ENCODE measurements around the gene MYCN. TPM values are rescaled to one million over a fixed set of nuclear protein-coding genes. Genes with fewer than 3 reads are reported as not detected.

Gene MYCN
- total and polyA plus RNA-seq, 2 of the 13 experiments (the other 11 are each of a cell fraction or from before 2014, with no cell fraction given) = not detected

- TF ChIP-seq CBFB (CRISPR knock-in tag; IDR thresholded peaks at IDR 0.05) (no peak), NR2F1 (CRISPR knock-in tag; IDR thresholded peaks at IDR 0.05) (no peak)
These were observed 24.7 kb downstream of the MYCN start (continued) for GRCh38 chr2:15964936-15965563.

DNA sequence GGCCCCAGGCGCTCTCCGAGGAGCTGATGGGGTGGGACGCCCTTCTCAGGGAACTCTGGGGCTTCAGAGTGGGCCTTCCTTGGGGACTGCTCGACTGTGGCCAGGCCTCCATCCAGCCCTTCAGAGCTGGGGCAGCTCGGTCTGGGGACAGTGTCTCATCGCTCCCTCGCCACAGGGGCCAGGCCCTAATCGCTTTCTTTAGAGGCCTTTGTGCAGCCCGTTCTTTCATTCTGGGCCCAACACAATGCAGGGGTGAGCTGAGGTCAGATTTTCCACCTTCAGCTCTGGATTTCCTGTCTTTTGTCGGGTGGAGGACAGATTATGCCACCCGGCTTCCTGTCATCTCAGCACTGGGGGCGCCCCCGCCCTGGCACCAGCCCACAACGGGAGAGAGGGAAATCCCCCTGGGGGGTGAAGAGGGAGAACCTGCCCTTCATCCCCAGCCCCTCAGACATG is 25.2 kb downstream of the MYCN start:
- Histone ChIP-seq H3K9me3 (ENCODE audit: low read length) (no peaks in the 10 kb centered on the region), H4K20me1 (ENCODE audit: insufficient read depth, low read length) (no peaks in the 10 kb centered on the region), H3K27me3 (ENCODE audit: control insufficient read depth in 1 of 2, insufficient read depth in 2 of 2, low read length in 2 of 2) (no peaks in the 10 kb centered on the region), H3K27ac (ENCODE audit: extremely low read length, insufficient read depth, low read length) (no peak overlapping the region), H3K79me2 (ENCODE audit: insufficient read depth, low read length) (no peaks in the 10 kb centered on the region), H3K4me3 (replicated peaks in 1 of 3; ENCODE audit: insufficient read depth in 1 of 3, low read depth in 2 of 3, low read length in 3 of 3) (no peak overlapping the region), H2AFZ (ENCODE audit: low read length) (no peak overlapping the region), H3K36me3 (replicated peaks in 1 of 2; ENCODE audit: control insufficient read depth in 1 of 2, insufficient read depth in 2 of 2, low read length in 2 of 2) (no peaks in the 10 kb centered on the region), H3K4me2 (ENCODE audit: low read depth, low read length) (no peak overlapping the region), H3K4me1 (ENCODE audit: insufficient read depth, low read length) (no peaks in the 10 kb centered on the region), H3K9ac (ENCODE audit: insufficient read depth, low read depth, low read length) (no peak overlapping the region)
- FAIRE-seq (no peak), ATAC-seq (peak; percentile 31; the same call in 1 of the 3 replicates), DNase-seq (ENCODE audit: low spot score) (no peak)
- WGBS (ENCODE audit: low lambda C conversion rate) = 29% methylated on average over 7 of the region's 14 CpGs
- in situ Hi-C loops (cut with HindIII; ENCODE audit: extremely low pct_ligation_motif_present, low pct_unique_long_range_greater_than_20kb) = no loop called here
- ChIA-PET POLR2A (no interaction called here), CTCF (ENCODE audit: low intra/inter-chr PET ratio, low total read pairs) (no interaction called here)
- intact Hi-C loops (cut with micrococcal nuclease; ENCODE audit: unreplicated experiment) = no loop called here
- no TSS peak for BruUV-seq (replicated peaks)
- TF ChIP-seq MTF2 (CRISPR knock-in tag; IDR thresholded peaks at IDR 0.05; ENCODE audit: borderline replicate concordance) (no peak), CHCHD3 (CRISPR knock-in tag; IDR thresholded peaks at IDR 0.05) (no peak), GLI4 (CRISPR knock-in tag; IDR thresholded peaks at IDR 0.05; ENCODE audit: borderline replicate concordance) (no peak), ZNF234 (CRISPR knock-in tag; conservative IDR thresholded peaks at IDR 0.05) (no peak), PHF5A (CRISPR knock-in tag; IDR thresholded peaks at IDR 0.05; ENCODE audit: low read depth, unreplicated experiment) (no peak), ZBTB8A (CRISPR knock-in tag; IDR thresholded peaks at IDR 0.05; ENCODE audit: borderline replicate concordance, low read depth) (no peak), ZNF598 (CRISPR knock-in tag; IDR thresholded peaks at IDR 0.05; ENCODE audit: borderline replicate concordance) (no peak), HDAC6 (IDR thresholded peaks at IDR 0.05; ENCODE audit: low read depth, low read length) (no peak), U2AF1 (optimal IDR thresholded peaks at IDR 0.05; ENCODE audit: low read depth, low read length) (no peak), ZSCAN12 (CRISPR knock-in tag; IDR thresholded peaks at IDR 0.05) (no peak), ELK4 (CRISPR knock-in tag; IDR thresholded peaks at IDR 0.05; ENCODE audit: borderline replicate concordance) (no peak), ZNF256 (CRISPR knock-in tag; conservative IDR thresholded peaks at IDR 0.05) (no peak), ZNF496 (CRISPR knock-in tag; IDR thresholded peaks at IDR 0.05; ENCODE audit: insufficient replicate concordance) (no peak)
- TF ChIP-seq, protein P1, sequence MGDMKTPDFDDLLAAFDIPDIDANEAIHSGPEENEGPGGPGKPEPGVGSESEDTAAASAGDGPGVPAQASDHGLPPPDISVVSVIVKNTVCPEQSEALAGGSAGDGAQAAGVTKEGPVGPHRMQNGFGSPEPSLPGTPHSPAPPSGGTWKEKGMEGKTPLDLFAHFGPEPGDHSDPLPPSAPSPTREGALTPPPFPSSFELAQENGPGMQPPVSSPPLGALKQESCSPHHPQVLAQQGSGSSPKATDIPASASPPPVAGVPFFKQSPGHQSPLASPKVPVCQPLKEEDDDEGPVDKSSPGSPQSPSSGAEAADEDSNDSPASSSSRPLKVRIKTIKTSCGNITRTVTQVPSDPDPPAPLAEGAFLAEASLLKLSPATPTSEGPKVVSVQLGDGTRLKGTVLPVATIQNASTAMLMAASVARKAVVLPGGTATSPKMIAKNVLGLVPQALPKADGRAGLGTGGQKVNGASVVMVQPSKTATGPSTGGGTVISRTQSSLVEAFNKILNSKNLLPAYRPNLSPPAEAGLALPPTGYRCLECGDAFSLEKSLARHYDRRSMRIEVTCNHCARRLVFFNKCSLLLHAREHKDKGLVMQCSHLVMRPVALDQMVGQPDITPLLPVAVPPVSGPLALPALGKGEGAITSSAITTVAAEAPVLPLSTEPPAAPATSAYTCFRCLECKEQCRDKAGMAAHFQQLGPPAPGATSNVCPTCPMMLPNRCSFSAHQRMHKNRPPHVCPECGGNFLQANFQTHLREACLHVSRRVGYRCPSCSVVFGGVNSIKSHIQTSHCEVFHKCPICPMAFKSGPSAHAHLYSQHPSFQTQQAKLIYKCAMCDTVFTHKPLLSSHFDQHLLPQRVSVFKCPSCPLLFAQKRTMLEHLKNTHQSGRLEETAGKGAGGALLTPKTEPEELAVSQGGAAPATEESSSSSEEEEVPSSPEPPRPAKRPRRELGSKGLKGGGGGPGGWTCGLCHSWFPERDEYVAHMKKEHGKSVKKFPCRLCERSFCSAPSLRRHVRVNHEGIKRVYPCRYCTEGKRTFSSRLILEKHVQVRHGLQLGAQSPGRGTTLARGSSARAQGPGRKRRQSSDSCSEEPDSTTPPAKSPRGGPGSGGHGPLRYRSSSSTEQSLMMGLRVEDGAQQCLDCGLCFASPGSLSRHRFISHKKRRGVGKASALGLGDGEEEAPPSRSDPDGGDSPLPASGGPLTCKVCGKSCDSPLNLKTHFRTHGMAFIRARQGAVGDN (CRISPR knock-in tag; IDR thresholded peaks at IDR 0.05) = no peak
- TF ChIP-seq, protein P2, sequence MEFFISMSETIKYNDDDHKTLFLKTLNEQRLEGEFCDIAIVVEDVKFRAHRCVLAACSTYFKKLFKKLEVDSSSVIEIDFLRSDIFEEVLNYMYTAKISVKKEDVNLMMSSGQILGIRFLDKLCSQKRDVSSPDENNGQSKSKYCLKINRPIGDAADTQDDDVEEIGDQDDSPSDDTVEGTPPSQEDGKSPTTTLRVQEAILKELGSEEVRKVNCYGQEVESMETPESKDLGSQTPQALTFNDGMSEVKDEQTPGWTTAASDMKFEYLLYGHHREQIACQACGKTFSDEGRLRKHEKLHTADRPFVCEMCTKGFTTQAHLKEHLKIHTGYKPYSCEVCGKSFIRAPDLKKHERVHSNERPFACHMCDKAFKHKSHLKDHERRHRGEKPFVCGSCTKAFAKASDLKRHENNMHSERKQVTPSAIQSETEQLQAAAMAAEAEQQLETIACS (CRISPR knock-in tag; IDR thresholded peaks at IDR 0.05) = no peak

Data from HepG2 (cell line).